Mesothelial cell of epicardium (in vitro differentiated cells): ENCODE measurements around the gene TRIM63. TPM values are rescaled to one million over a fixed set of nuclear protein-coding genes. Genes with fewer than 3 reads are reported as not detected.

Experiments
- DNase-seq, 2 experiments: peaks; one replicate each; pipeline ENCODE4 v3.0.0; 2021; ENCODE audit warnings: low spot score in 2 of 2; ENCODE audit not compliant: unreplicated experiment in 2 of 2
- H3K27ac Mint-ChIP-seq: 2 replicates; pipeline ENCODE4 v1.8.0; 2021; ENCODE audit warnings: mixed read lengths
- H3K27me3 Mint-ChIP-seq: 2 replicates; pipeline ENCODE4 v1.8.0; 2021; ENCODE audit warnings: low read depth, mixed read lengths
- H3K36me3 Mint-ChIP-seq: 2 replicates; pipeline ENCODE4 v1.8.0; 2021; ENCODE audit warnings: mixed read lengths
- H3K4me1 Mint-ChIP-seq: 2 replicates; pipeline ENCODE4 v1.8.0; 2021; ENCODE audit warnings: mixed read lengths
- H3K4me3 Mint-ChIP-seq: 2 replicates; pipeline ENCODE4 v1.8.0; 2021; ENCODE audit warnings: mild to moderate bottlenecking, moderate library complexity, mixed read lengths
- H3K9me3 Mint-ChIP-seq: 2 replicates; pipeline ENCODE4 v1.8.0; 2021; ENCODE audit warnings: mixed read lengths
- total RNA-seq: library from RNA; stranded (reverse); gene quantifications from 3 replicates; pipeline ENCODE4 v1.2.1, GENCODE V29; 2021
- TF ChIP-seq, protein P1 (sequence below): fragments of 200-600 bp; sonication (generic); IDR thresholded peaks from one replicate; pipeline ENCODE4 v1.5.0; 2021; ENCODE audit warnings: antibody characterized with exemption; ENCODE audit not compliant: unreplicated experiment

Gene TRIM63
- total RNA-seq, 1 donor from 2014 or later, result 1.9 TPM

DNA sequence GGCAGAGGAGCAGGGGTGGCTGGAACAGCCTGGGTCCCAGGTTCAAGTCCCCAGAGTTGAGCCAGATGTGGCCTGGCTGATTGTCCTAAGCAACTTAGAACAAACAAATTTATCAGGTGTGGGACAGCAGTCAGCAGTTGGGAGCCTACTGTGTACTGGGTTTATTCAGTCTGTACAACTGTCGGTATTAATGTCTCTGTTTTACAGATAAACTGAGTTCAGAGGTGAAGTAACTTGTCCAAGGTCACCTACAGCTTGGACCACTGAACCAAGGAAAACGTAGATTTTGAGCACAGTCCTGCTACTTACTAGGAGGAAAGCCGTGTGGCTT is 14.6 kb upstream of the TRIM63 start:
- H3K4me3 Mint-ChIP-seq, result no peak overlapping the region
- H3K4me1 Mint-ChIP-seq, result peaks cover 44% of the 10 kb centered on the region
- no peak overlapping the region for H3K27ac Mint-ChIP-seq
- H3K36me3 Mint-ChIP-seq, result no peaks in the 10 kb centered on the region
- no peaks in the 10 kb centered on the region for H3K27me3 Mint-ChIP-seq
- DNase-seq, result no peak
- TF ChIP-seq, protein P1, sequence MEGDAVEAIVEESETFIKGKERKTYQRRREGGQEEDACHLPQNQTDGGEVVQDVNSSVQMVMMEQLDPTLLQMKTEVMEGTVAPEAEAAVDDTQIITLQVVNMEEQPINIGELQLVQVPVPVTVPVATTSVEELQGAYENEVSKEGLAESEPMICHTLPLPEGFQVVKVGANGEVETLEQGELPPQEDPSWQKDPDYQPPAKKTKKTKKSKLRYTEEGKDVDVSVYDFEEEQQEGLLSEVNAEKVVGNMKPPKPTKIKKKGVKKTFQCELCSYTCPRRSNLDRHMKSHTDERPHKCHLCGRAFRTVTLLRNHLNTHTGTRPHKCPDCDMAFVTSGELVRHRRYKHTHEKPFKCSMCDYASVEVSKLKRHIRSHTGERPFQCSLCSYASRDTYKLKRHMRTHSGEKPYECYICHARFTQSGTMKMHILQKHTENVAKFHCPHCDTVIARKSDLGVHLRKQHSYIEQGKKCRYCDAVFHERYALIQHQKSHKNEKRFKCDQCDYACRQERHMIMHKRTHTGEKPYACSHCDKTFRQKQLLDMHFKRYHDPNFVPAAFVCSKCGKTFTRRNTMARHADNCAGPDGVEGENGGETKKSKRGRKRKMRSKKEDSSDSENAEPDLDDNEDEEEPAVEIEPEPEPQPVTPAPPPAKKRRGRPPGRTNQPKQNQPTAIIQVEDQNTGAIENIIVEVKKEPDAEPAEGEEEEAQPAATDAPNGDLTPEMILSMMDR, result no peak
- H3K9me3 Mint-ChIP-seq, result no peaks in the 10 kb centered on the region

DNA sequence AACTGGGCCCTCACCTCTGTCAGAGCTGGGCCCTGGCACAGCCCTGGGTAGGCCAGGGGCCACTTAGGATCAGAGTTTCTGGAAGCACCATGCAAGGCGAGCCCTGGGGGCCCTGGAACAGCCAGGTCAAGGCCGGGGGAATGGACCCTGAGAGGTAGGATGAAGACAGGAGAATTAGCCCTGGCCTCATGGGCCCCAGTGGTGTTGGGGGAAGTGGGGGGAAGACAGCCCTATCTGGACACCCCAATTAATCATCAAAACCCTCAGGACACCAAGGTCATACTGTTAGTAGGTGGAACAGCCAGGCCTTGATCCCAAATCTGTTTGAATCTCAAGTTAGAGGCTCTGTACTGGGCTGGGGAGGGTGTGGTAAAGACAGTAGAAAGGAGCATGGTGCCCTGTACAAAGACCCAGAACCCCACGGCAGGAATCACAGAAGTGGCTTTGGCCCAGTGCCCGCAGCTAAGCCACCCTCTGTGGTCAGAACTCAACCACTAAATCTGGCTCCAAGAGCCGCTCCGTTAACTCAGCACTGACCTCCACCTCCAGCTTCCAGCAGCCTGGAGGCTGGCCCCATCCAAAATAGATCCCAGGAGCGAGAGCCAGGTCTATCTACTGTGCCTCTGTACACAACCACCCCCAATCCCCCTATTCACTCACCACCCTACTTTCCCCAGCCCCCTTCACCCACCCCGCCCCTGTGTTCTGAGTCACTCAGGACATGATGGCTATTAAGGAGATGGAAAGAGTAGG is 14.0 kb upstream of the TRIM63 start:
- peaks cover 47% of the 10 kb centered on the region for H3K4me1 Mint-ChIP-seq
- H3K27ac Mint-ChIP-seq, result peak overlapping the region; percentile 73

DNA sequence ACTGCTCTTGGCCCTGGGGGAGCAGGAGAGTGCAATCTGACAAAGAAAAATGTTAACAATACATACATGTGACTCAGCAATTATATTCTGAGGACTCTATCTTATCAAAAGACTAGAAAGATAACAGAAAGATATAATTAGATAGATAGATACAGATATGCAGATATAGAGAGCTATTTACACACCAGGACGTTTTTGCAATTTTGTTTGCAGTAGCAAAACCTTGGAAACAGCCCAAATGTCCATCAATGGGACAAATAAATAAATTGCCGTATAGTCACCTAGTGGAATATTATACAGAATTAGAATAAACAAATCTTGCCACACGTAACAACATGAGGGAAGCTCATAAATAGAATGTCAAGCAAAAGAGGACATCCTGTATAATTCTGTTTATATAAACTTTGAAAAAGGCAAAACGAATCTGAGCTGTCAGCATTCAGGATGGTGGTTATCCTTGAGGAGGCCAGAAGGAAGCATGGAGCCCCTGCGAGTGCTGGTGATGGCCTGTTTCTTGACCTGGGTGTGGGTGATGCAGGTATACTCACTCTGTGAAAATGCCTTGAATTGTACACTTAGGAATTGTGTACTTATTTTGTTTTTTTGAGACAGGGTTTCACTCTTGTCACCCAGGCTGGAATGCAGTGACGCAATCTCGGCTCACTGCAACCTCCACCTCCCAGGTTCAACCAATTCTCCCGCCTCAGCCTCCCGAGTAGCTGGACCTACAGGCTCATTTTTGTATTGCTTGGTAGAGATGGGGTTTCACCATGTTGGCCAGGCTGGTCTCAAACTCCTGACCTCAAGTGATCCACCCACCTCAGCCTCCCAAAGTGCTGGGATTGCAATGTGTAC is 12.8 kb upstream of the TRIM63 start:
- DNase-seq, result no peak
- Mint-ChIP-seq H3K9me3 (no peaks in the 10 kb centered on the region), H3K27ac (peak overlapping the region; percentile 82), H3K36me3 (no peaks in the 10 kb centered on the region), H3K4me3 (no peak overlapping the region), H3K4me1 (peaks cover 58% of the 10 kb centered on the region), H3K27me3 (no peaks in the 10 kb centered on the region)
- TF ChIP-seq, protein P1, result no peak

More for the DNA sequence above, 14.0 kb upstream of the TRIM63 start:
- H3K4me3 Mint-ChIP-seq, result no peak overlapping the region
- no peak for DNase-seq
- no peaks in the 10 kb centered on the region for H3K9me3 Mint-ChIP-seq
- TF ChIP-seq, protein P1, result no peak
- no peaks in the 10 kb centered on the region for H3K36me3 Mint-ChIP-seq
- H3K27me3 Mint-ChIP-seq, result no peaks in the 10 kb centered on the region

DNA sequence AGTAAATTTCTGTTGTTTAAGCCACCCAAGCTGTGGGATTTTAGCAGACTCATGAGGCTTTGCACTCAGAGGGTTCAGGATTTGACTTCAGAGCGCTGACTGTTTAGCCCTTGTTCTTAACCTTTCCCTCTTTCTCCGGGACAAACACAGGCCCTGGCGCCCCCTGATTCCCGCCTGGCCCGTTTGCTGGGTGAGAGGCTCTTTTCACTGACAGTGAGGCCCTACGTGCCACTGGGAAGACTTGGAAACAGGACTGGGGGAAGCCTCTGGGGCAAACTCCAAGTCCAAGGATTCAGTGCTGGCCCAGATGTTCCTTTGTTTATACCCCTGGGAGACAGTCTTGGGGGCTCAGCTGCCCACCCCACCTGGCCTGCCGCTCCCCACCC is 11.7 kb upstream of the TRIM63 start:
- H3K9me3 Mint-ChIP-seq, result no peaks in the 10 kb centered on the region
- TF ChIP-seq, protein P1, result no peak
- no peaks in the 10 kb centered on the region for H3K36me3 Mint-ChIP-seq
- H3K27me3 Mint-ChIP-seq, result no peaks in the 10 kb centered on the region
- peaks cover 59% of the 10 kb centered on the region for H3K4me1 Mint-ChIP-seq
- H3K4me3 Mint-ChIP-seq, result no peak overlapping the region
- peak overlapping the region; percentile 82 for H3K27ac Mint-ChIP-seq
- DNase-seq, result no peak

DNA sequence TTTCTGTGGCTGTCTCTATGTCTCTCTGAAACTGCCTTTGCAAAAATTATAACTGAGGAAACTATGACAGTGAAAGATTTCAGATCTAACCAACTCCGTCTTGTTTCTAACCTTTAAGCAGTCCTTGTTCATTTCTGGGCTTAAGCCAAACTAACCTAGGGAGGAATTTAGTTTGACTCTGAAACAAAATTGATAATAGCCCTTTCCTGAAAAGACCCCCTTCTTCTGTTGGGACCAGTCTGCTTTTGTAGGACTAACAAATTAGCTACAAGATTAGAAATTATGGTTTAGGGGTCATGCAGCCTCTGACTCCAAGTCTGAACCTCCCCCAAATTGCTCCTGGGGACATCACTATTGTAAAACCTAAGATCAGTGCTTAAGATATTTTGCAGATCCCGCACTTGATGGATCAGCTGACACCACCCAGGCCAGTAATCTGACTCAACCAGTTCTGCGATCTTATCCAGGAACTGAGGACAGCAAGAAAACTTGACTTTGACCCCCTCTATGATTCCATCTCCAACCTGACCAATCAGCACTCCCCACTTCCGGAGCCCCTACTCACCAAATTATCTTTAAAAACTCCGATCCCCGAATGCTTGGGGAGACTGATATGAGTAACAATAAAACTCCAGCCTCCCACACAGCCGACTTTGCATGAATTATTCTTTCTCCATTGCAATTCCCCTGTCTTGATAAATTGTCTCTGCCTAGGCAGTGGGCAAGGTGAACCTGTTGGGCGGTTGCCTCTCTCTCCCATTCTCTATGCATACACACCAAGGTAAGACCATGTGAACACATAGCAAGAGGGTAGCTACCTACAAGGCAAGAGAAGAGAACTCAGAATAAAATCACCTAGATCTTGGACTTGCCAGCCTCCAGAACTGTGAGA is 11.1 kb upstream of the TRIM63 start:
- no peaks in the 10 kb centered on the region for H3K27me3 Mint-ChIP-seq
- peak in 1 of 2 experiments; percentile 43 for DNase-seq
- peaks cover 58% of the 10 kb centered on the region for H3K4me1 Mint-ChIP-seq
- no peaks in the 10 kb centered on the region for H3K9me3 Mint-ChIP-seq
- H3K4me3 Mint-ChIP-seq, result no peak overlapping the region
- H3K36me3 Mint-ChIP-seq, result no peaks in the 10 kb centered on the region
- TF ChIP-seq, protein P1, result no peak
- H3K27ac Mint-ChIP-seq, result peak overlapping the region; percentile 82
